HG03565 (cell line): Measurements from ENCODE around the gene FOSL2.

Experiments
- ATAC-seq: cut with Tn5 transposase; IDR thresholded peaks from one replicate; pipeline ENCODE4 v1.9.1; 2021; ENCODE audit warnings: mild to moderate bottlenecking, moderate library complexity; ENCODE audit not compliant: unreplicated experiment

The FOSL2 gene

GRCh38 chr2:28408764-28409599 lies 16.3 kb downstream of the FOSL2 start:
- no peak for ATAC-seq

- no peak for ATAC-seq
Observed at GRCh38 chr2:28411166-28411755, 18.6 kb downstream of the FOSL2 start.

- no peak for ATAC-seq
Observed at GRCh38 chr2:28411956-28412609, 19.4 kb downstream of the FOSL2 start.

GRCh38 chr2:28412625-28413151 lies 20.0 kb downstream of the FOSL2 start:
- no peak for ATAC-seq

GRCh38 chr2:28413152-28413898 lies 20.7 kb downstream of the FOSL2 start:
- no peak for ATAC-seq

GRCh38 chr2:28413899-28414295 lies 21.2 kb downstream of the FOSL2 start:
- ATAC-seq = no peak

GRCh38 chr2:28414583-28414982 lies 21.9 kb downstream of the FOSL2 start:
- no peak for ATAC-seq

GRCh38 chr2:28415010-28415409 lies 22.4 kb downstream of the FOSL2 start:
- ATAC-seq = no peak

- ATAC-seq = no peak
Observed at GRCh38 chr2:28415715-28416114, 23.1 kb downstream of the FOSL2 start.

- ATAC-seq = no peak
Observed at GRCh38 chr2:28419003-28419402, 26.3 kb downstream of the FOSL2 start.

GRCh38 chr2:28419443-28420270 lies 27.0 kb downstream of the FOSL2 start:
- no peak for ATAC-seq

GRCh38 chr2:28420722-28421121 lies 28.1 kb downstream of the FOSL2 start:
- ATAC-seq = no peak

GRCh38 chr2:28422908-28423741 lies 30.5 kb downstream of the FOSL2 start:
- no peak for ATAC-seq

GRCh38 chr2:28423856-28424605 lies 31.4 kb downstream of the FOSL2 start:
- no peak for ATAC-seq

- ATAC-seq = no peak
Observed at GRCh38 chr2:28424799-28425463, 32.3 kb downstream of the FOSL2 start.

- ATAC-seq = no peak
Observed at GRCh38 chr2:28425464-28425835, 32.8 kb downstream of the FOSL2 start.

- no peak for ATAC-seq
Observed at GRCh38 chr2:28427741-28428415, 35.2 kb downstream of the FOSL2 start.

- ATAC-seq = no peak
Observed at GRCh38 chr2:28428486-28428885, 35.8 kb downstream of the FOSL2 start.
